ENCODE results near the gene C1QTNF9B. TPM values are rescaled to one million over a fixed set of nuclear protein-coding genes. Genes with fewer than 3 reads are reported as not detected.

C1QTNF9B gene
- total RNA-seq, 1 donor from 2014 or later: not detected

DNA sequence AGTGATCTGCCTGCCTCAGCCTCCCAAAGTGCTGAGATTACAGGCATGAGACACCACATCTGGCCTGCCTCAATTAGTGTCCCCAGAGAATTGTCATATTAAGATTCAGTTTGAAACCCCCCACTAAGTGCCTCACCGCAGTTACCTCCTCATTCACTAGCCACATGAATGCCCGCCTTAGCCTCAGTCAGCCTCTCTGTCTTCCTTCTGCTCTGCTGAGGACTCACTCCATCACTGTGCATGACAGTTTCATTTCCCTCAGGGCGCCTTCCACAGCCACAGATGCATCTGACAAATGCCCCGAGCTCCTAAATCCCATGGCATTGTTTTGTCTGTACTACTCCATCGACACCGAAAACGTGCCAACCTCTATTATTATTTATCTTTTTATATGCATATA is 31.4 kb downstream of the C1QTNF9B start:
- Histone ChIP-seq H3K36me3 (peaks cover 0 to 9% of the 10 kb centered on the region in 2 donors), H3K4me1 (peaks cover 6% of the 10 kb centered on the region), H3K27me3 (no peaks in the 10 kb centered on the region), H3K9me3 (no peaks in the 10 kb centered on the region), H3K27ac (no peak overlapping the region), H3K4me3 (no peak overlapping the region)
- intact Hi-C loops (cut with DNase I): no loop called here
- TF ChIP-seq POLR2A (IDR thresholded peaks at IDR 0.05) (no peak), POLR2AphosphoS5 (IDR thresholded peaks at IDR 0.05; ENCODE audit: insufficient read depth in 1 of 2, low read depth in 1 of 2) (no peak)
- TF ChIP-seq, protein P1, sequence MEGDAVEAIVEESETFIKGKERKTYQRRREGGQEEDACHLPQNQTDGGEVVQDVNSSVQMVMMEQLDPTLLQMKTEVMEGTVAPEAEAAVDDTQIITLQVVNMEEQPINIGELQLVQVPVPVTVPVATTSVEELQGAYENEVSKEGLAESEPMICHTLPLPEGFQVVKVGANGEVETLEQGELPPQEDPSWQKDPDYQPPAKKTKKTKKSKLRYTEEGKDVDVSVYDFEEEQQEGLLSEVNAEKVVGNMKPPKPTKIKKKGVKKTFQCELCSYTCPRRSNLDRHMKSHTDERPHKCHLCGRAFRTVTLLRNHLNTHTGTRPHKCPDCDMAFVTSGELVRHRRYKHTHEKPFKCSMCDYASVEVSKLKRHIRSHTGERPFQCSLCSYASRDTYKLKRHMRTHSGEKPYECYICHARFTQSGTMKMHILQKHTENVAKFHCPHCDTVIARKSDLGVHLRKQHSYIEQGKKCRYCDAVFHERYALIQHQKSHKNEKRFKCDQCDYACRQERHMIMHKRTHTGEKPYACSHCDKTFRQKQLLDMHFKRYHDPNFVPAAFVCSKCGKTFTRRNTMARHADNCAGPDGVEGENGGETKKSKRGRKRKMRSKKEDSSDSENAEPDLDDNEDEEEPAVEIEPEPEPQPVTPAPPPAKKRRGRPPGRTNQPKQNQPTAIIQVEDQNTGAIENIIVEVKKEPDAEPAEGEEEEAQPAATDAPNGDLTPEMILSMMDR (IDR thresholded peaks at IDR 0.05): no peak
- DNase-seq (ENCODE audit: extremely low spot score in 2 of 2): no peak

DNA sequence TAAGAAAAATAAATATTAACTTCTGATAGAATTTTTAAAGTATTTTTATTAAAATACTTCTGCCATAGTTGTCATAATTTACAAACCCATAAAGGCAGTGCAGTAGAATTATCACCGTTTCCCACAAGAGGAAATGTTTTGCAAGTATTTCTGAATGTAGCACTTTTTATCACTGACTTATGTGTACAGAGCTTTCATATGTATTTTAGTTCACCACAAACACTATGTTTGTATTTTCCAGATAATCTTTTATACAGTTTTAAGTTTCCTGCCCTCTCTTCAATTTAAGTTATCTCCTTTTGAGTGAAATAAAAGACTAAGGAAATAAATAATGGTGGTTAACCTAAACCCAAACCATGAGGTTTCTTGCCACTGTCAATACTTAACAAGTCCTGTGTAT is 32.3 kb downstream of the C1QTNF9B start:
- TF ChIP-seq, protein P1 (IDR thresholded peaks at IDR 0.05): no peak
- TF ChIP-seq POLR2A (IDR thresholded peaks at IDR 0.05) (no peak), POLR2AphosphoS5 (IDR thresholded peaks at IDR 0.05; ENCODE audit: insufficient read depth in 1 of 2, low read depth in 1 of 2) (no peak)
- Histone ChIP-seq H3K27me3 (no peaks in the 10 kb centered on the region), H3K36me3 (peaks cover 0 to 12% of the 10 kb centered on the region in 2 donors), H3K9me3 (no peaks in the 10 kb centered on the region), H3K4me1 (no peaks in the 10 kb centered on the region), H3K27ac (no peak overlapping the region), H3K4me3 (no peak overlapping the region)
- intact Hi-C loops (cut with DNase I): no loop called here
- DNase-seq (ENCODE audit: extremely low spot score in 2 of 2): no peak

DNA sequence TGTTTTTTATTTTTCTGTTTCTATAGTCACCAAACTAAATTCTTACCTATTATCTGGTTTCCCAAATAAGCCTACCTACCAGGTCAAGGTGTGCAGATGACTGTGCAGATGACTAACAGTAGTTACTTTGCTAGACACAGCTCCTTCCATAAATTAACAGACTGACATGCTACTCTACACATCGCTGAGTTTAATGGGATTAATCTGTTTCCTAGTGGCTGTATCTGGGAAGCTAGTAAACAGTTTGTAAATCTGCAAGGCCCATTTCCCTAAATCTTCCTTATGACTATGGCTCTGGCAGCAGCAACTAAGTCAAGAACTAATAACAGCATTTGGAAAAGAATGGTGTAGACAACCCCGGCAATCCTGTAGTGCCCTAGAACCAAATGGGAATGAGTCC is 36.0 kb downstream of the C1QTNF9B start:
- Histone ChIP-seq H3K9me3 (no peaks in the 10 kb centered on the region), H3K36me3 (peaks cover 0 to 12% of the 10 kb centered on the region in 2 donors), H3K4me3 (no peak overlapping the region), H3K4me1 (no peaks in the 10 kb centered on the region), H3K27me3 (no peaks in the 10 kb centered on the region), H3K27ac (no peak overlapping the region)
- no peak for TF ChIP-seq POLR2A (IDR thresholded peaks at IDR 0.05)
- TF ChIP-seq, protein P1 (IDR thresholded peaks at IDR 0.05): no peak
- TF ChIP-seq POLR2AphosphoS5 (IDR thresholded peaks at IDR 0.05; ENCODE audit: insufficient read depth in 1 of 2, low read depth in 1 of 2): no peak
- intact Hi-C loops (cut with DNase I): loop anchor here (5.0 kb wide), 1 partner anchor 159 kb away; no protein-coding TSS in a partner anchor
- no peak for DNase-seq (ENCODE audit: extremely low spot score in 2 of 2)

DNA sequence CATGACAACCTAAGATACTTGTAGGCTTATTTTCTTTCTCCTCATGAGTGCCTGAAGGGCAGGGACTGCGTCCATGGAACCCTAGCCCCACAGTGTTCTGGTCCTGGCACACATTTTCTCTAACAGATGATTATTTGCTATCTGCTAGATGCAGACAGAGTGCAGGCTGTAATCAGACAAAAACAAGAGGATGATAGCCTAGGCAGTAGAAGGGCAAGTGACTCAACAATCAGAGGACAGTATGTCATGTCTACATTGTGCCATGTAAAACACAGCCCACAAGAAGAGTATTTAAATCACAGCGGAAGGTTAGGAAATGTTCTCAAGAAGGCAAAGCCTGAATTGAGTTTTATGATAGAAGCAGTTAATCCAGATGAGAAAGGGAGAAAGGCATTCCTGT is 37.4 kb downstream of the C1QTNF9B start:
- Histone ChIP-seq H3K36me3 (peaks cover 0 to 12% of the 10 kb centered on the region in 2 donors), H3K27me3 (no peaks in the 10 kb centered on the region), H3K27ac (no peak overlapping the region), H3K4me1 (no peaks in the 10 kb centered on the region), H3K9me3 (no peaks in the 10 kb centered on the region), H3K4me3 (no peak overlapping the region)
- intact Hi-C loops (cut with DNase I): loop anchor here (5.0 kb wide), 1 partner anchor 158 kb away; no protein-coding TSS in a partner anchor
- no peak for TF ChIP-seq POLR2A (IDR thresholded peaks at IDR 0.05)
- no peak for TF ChIP-seq POLR2AphosphoS5 (IDR thresholded peaks at IDR 0.05; ENCODE audit: insufficient read depth in 1 of 2, low read depth in 1 of 2)
- TF ChIP-seq, protein P1 (IDR thresholded peaks at IDR 0.05): no peak
- no peak for DNase-seq (ENCODE audit: extremely low spot score in 2 of 2)

DNA sequence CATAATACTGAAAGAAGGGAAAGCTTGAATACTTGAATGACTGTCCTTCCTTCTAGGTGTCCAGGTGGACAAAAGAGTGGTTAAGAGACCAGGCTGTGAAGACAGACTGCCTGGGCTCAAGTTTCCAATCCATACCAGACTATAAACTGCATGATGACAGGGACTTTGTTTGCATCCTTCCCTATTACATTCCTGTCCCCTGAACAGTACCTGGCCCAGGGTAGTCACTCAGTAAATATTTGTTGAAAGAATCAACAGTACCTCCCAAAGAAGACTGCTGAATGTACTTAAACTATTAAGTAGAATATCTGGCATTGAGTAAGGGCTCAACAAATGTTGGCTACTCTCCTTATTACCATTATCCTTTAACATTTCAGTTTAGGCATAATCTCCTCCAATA is 37.8 kb downstream of the C1QTNF9B start:
- intact Hi-C loops (cut with DNase I): no loop called here
- no peak overlapping the region for H3K27ac ChIP-seq
- TF ChIP-seq POLR2A (IDR thresholded peaks at IDR 0.05) (no peak), POLR2AphosphoS5 (IDR thresholded peaks at IDR 0.05; ENCODE audit: insufficient read depth in 1 of 2, low read depth in 1 of 2) (no peak)
- TF ChIP-seq, protein P1 (IDR thresholded peaks at IDR 0.05): no peak
- DNase-seq (ENCODE audit: extremely low spot score in 2 of 2): no peak
- H3K36me3 ChIP-seq: peaks cover 0 to 12% of the 10 kb centered on the region in 2 donors
- H3K9me3 ChIP-seq: no peaks in the 10 kb centered on the region
- H3K4me3 ChIP-seq: no peak overlapping the region
- no peaks in the 10 kb centered on the region for H3K27me3 ChIP-seq
- no peaks in the 10 kb centered on the region for H3K4me1 ChIP-seq

Data from vagina (tissue), 2 donors.